Measurements from ENCODE around the gene IL4R. TPM values are rescaled to one million over a fixed set of nuclear protein-coding genes. Genes with fewer than 3 reads are reported as not detected.
A peak's percentile ranks its signal among the peaks of the same experiment; 100 is the strongest.

IL4R gene
- total and polyA plus RNA-seq, 10 of the 15 experiments (the other 5 are each of a cell fraction or from before 2014, with no cell fraction given) = 2.6 to 70.4 (median 36.6) TPM

- TF ChIP-seq ASH2L (IDR thresholded peaks at IDR 0.05; ENCODE audit: borderline replicate concordance, low read depth) (no peak), PBX3 (IDR thresholded peaks at IDR 0.05; ENCODE audit: insufficient replicate concordance, low read depth, low read length) (no peak), RCOR1 (conservative IDR thresholded peaks at IDR 0.05; ENCODE audit: low read depth, low read length) (no peak), EGR1 (IDR thresholded peaks at IDR 0.05; ENCODE audit: borderline replicate concordance in 1 of 2, low read depth in 2 of 2, low read length in 2 of 2) (peak; percentile 38 to 92; a peak in 2 of 3 replicates), GATAD2B (conservative IDR thresholded peaks at IDR 0.05; ENCODE audit: low read depth) (peak; percentile 92), CUX1 (IDR thresholded peaks at IDR 0.05; ENCODE audit: insufficient replicate concordance, low read depth, low read length) (no peak), CHD4 (IDR thresholded peaks at IDR 0.05) (no peak), HDAC6 (IDR thresholded peaks at IDR 0.05; ENCODE audit: unreplicated experiment) (peak; percentile 78), IKZF2 (IDR thresholded peaks at IDR 0.05) (peak; percentile 50 to 66; a peak in 3 of 4 replicates), ZNF687 (IDR thresholded peaks at IDR 0.05) (peak; percentile 70), NR2F1 (conservative IDR thresholded peaks at IDR 0.05) (peak; percentile 87), MLLT1 (IDR thresholded peaks at IDR 0.05) (0 out of 2 replicates have a peak, but pooled peaks have one; percentile 22), IKZF1 (conservative IDR thresholded peaks at IDR 0.05) (peak; percentile 88), SMARCA5 (IDR thresholded peaks at IDR 0.05) (peak; percentile 32; the same call in 1 of the 2 replicates), EED (IDR thresholded peaks at IDR 0.05; ENCODE audit: low read depth) (peak; percentile 34; the same call in 1 of the 2 replicates), PML (IDR thresholded peaks at IDR 0.05; ENCODE audit: low read length) (no peak)
Observed at GRCh38 chr16:27313422-27314160, at the start of gene IL4R (continued).
